H9 (cell line): ENCODE measurements around the gene ADCY1. TPM values are rescaled to one million over a fixed set of nuclear protein-coding genes. Genes with fewer than 3 reads are reported as not detected.

Experiments used
- DNase-seq: peaks from one replicate; pipeline ENCODE4 v3.0.0-alpha.2; 2017
- H2AFZ ChIP-seq: one replicate; pipeline ENCODE4 v1.6.1; 2013; ENCODE audit warnings: mild to moderate bottlenecking, low read length, control low read depth, moderate library complexity
- H2AK5ac ChIP-seq: 2 replicates; pipeline ENCODE4 v1.6.1; 2013; ENCODE audit warnings: low read length, control low read depth, mixed read lengths; ENCODE audit not compliant: insufficient read length
- H2BK120ac ChIP-seq: one replicate; pipeline ENCODE4 v1.6.1; 2013; ENCODE audit warnings: low read depth, mild to moderate bottlenecking, low read length, control low read depth, inconsistent platforms; ENCODE audit not compliant: poor library complexity, severe bottlenecking
- H2BK12ac ChIP-seq: 2 replicates; pipeline ENCODE4 v1.6.1; 2013; ENCODE audit warnings: low read length, control low read depth, mixed read lengths, low read depth; ENCODE audit not compliant: insufficient read length
- H2BK15ac ChIP-seq: 2 replicates; pipeline ENCODE4 v1.6.1; 2013; ENCODE audit warnings: low read depth, low read length, control low read depth
- H2BK20ac ChIP-seq: one replicate; pipeline ENCODE4 v1.6.1; 2013; ENCODE audit warnings: low read depth, mild to moderate bottlenecking, low read length, control low read depth, inconsistent platforms; ENCODE audit not compliant: poor library complexity, severe bottlenecking
- H2BK5ac ChIP-seq: 2 replicates; pipeline ENCODE4 v1.6.1; 2013; ENCODE audit warnings: low read length, control low read depth, mixed read lengths; ENCODE audit not compliant: insufficient read length
- H3K14ac ChIP-seq: 2 replicates; pipeline ENCODE4 v1.6.1; 2013; ENCODE audit warnings: low read length, control low read depth; ENCODE audit not compliant: insufficient read depth
- H3K18ac ChIP-seq: 2 replicates; pipeline ENCODE4 v1.6.1; 2013; ENCODE audit warnings: low read depth, mild to moderate bottlenecking, mixed read lengths, low read length, control low read depth; ENCODE audit not compliant: insufficient read length
- H3K23ac ChIP-seq: 2 replicates; pipeline ENCODE4 v1.6.1; 2013; ENCODE audit warnings: low read length, control low read depth, mixed read lengths, low read depth; ENCODE audit not compliant: insufficient read length
- H3K23me2 ChIP-seq: 2 replicates; pipeline ENCODE4 v1.6.1; 2013; ENCODE audit warnings: low read depth, mild to moderate bottlenecking, mixed read lengths, low read length, control low read depth; ENCODE audit not compliant: insufficient read length, poor library complexity, severe bottlenecking
- H3K27ac ChIP-seq: 2 replicates; pipeline ENCODE4 v1.5.1; 2013; ENCODE audit warnings: low read length, control low read depth, mixed read lengths, low read depth; ENCODE audit not compliant: insufficient read length
- H3K27me3 ChIP-seq: 2 replicates; pipeline ENCODE4 v1.6.1; 2013; ENCODE audit warnings: low read length, control low read depth, inconsistent platforms; ENCODE audit not compliant: insufficient read depth
- H3K4ac ChIP-seq: 2 replicates; pipeline ENCODE4 v1.6.1; 2013; ENCODE audit warnings: low read depth, mild to moderate bottlenecking, control low read depth, inconsistent platforms, low read length, moderate library complexity
- H3K4me1 ChIP-seq: 2 replicates; pipeline ENCODE4 v1.6.1; 2013; ENCODE audit warnings: low read length, control low read depth, inconsistent platforms; ENCODE audit not compliant: insufficient read depth
- H3K4me2 ChIP-seq: 2 replicates; pipeline ENCODE4 v1.6.1; 2013; ENCODE audit warnings: low read length, control low read depth, mixed read lengths; ENCODE audit not compliant: insufficient read length, insufficient read depth
- H3K56ac ChIP-seq: 2 replicates; pipeline ENCODE4 v1.6.1; 2013; ENCODE audit warnings: low read depth, mild to moderate bottlenecking, mixed read lengths, low read length, control low read depth; ENCODE audit not compliant: insufficient read length
- H3K79me1 ChIP-seq: 2 replicates; pipeline ENCODE4 v1.6.1; 2013; ENCODE audit warnings: low read depth, mild to moderate bottlenecking, moderate library complexity, low read length, control low read depth, inconsistent platforms; ENCODE audit not compliant: insufficient read depth, poor library complexity, severe bottlenecking
- H3K79me2 ChIP-seq: 2 replicates; pipeline ENCODE4 v1.6.1; 2013; ENCODE audit warnings: low read length, control low read depth, inconsistent platforms; ENCODE audit not compliant: insufficient read depth
- H3K9ac ChIP-seq: 2 replicates; pipeline ENCODE4 v1.6.1; 2013; ENCODE audit warnings: low read length, control low read depth, mixed read lengths; ENCODE audit not compliant: insufficient read length; ENCODE audit errors: extremely low read depth
- H3K9me3 ChIP-seq: one replicate; pipeline ENCODE4 v1.6.1; 2013; ENCODE audit warnings: low read depth, low read length, inconsistent platforms; ENCODE audit not compliant: control insufficient read depth
- H3T11ph ChIP-seq: one replicate; pipeline ENCODE4 v1.6.1; 2013; ENCODE audit warnings: mild to moderate bottlenecking, low read length, control low read depth, inconsistent platforms
- H4K20me1 ChIP-seq: one replicate; pipeline ENCODE4 v1.6.1; 2013; ENCODE audit not compliant: control insufficient read depth, insufficient read length, insufficient read depth
- H4K5ac ChIP-seq: 2 replicates; pipeline ENCODE4 v1.6.1; 2013; ENCODE audit warnings: low read depth, mild to moderate bottlenecking, mixed read lengths, low read length, control low read depth; ENCODE audit not compliant: insufficient read length
- H4K8ac ChIP-seq: replicated peaks from 2 replicates; pipeline ENCODE4 v1.6.1; 2013; ENCODE audit warnings: low read length, control low read depth, mixed read lengths, low read depth; ENCODE audit not compliant: insufficient read length
- H4K91ac ChIP-seq: 2 replicates; pipeline ENCODE4 v1.6.1; 2013; ENCODE audit warnings: low read depth, mild to moderate bottlenecking, moderate library complexity, mixed read lengths, low read length, control low read depth; ENCODE audit not compliant: insufficient read length
- H3K27ac Mint-ChIP-seq, 3 experiments: 2 replicates in 2 of 3; 3 replicates in 1 of 3; pipeline ENCODE4 v1.8.0; 2020 to 2021; ENCODE audit warnings: mixed read lengths in 3 of 3, mild to moderate bottlenecking in 1 of 3, moderate library complexity in 1 of 3
- H3K27me3 Mint-ChIP-seq: 2 replicates; pipeline ENCODE4 v1.8.0; 2021; ENCODE audit warnings: low read depth, mild to moderate bottlenecking, moderate library complexity, mixed read lengths
- H3K36me3 Mint-ChIP-seq, 3 experiments: 2 replicates in 2 of 3; 3 replicates in 1 of 3; pipeline ENCODE4 v1.8.0; 2020 to 2021; ENCODE audit warnings: low read depth in 3 of 3, mixed read lengths in 3 of 3; ENCODE audit not compliant: insufficient read depth in 1 of 3
- H3K4me1 Mint-ChIP-seq, 2 experiments: 2 replicates each; pipeline ENCODE4 v1.8.0; 2020; ENCODE audit warnings: mixed read lengths in 2 of 2
- H3K4me3 Mint-ChIP-seq, 2 experiments: 2 replicates in 1 of 2; 3 replicates in 1 of 2; pipeline ENCODE4 v1.8.0; 2020 to 2021; ENCODE audit warnings: mild to moderate bottlenecking in 2 of 2, mixed read lengths in 2 of 2, moderate library complexity in 1 of 2
- H3K9me3 Mint-ChIP-seq, 2 experiments: 2 replicates in 1 of 2; 3 replicates in 1 of 2; pipeline ENCODE4 v1.8.0; 2020; ENCODE audit warnings: mild to moderate bottlenecking in 2 of 2, mixed read lengths in 2 of 2, moderate library complexity in 1 of 2
- CTCF ChIP-seq: fragments of 200-600 bp; sonication (generic); conservative IDR thresholded peaks from 3 replicates; pipeline ENCODE4 v1.8.0; 2021; ENCODE audit warnings: antibody characterized with exemption, mild to moderate bottlenecking
- WGBS: extraction: QIAGEN DNeasy Blood & Tissue Kit; methylation state at CpG from one replicate; pipeline ENCODE4 v1.1.7; 2013; ENCODE audit warnings: missing lambda C conversion rate, low lambda C conversion rate, mixed read lengths; ENCODE audit not compliant: insufficient read length; ENCODE audit errors: extremely low coverage; 5-methylcytosine and 5-hydroxymethylcytosine counted together
- total RNA-seq: library from RNA; stranded (reverse); gene quantifications from 2 replicates; pipeline ENCODE4 v1.2.1, GENCODE V29; 2021

Gene ADCY1
- total RNA-seq, 1 experiment from 2014 or later = 21.6 TPM

DNA sequence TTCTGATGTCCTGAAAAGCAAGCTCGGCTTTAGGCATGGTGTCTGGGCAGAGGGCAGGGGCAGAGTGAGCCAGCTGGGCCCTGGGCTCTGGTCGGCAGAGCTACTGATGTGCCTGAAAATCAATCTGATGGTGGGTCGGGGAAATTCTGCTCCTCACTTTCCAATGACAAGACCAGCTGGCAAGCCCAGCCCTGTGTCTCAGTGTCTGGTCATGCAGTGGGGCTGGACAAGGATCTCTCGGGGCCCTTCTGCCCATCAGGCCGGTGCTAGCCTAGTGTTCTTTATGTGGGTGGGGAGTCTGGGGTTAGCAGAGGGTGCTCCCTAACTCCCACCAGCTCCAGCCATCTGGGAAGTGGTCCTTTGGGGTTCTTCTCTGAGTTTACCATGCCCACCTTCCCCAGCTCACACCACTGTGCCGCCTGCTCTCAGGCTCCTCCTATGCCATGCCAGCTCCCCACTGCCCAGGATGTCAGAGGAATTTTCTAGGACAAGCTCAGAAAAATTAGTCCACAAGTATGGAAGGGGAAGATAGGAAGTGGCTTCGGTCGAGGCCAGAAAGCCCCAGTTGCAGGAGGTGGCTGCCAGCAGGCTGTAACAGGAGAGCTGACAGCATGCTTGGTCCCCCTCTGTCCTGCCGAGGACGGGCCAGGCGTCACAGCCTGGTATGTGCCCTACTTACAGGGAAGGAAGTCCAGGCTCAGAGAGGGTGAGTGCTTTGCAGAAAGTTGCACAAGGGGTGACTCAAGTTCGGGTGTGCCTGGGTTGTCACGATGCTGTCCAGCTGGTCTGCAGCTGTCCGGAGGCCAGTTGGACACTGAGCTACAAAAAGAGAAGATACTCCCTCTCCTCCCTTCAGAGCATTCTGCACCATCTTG, 135.2 kb downstream of the ADCY1 start:
- H3K9ac ChIP-seq = no peak overlapping the region
- H2BK120ac ChIP-seq = no peak overlapping the region
- no peak overlapping the region for H2BK15ac ChIP-seq
- no peaks in the 10 kb centered on the region for H3K27me3 ChIP-seq
- Mint-ChIP-seq H3K9me3 (no peaks in the 10 kb centered on the region), H3K27ac (peak overlapping the region in 1 of 3 experiments; percentile 24; a peak in 1 of 7 replicates), H3K4me3 (no peak overlapping the region), H3K27me3 (no peaks in the 10 kb centered on the region), H3K36me3 (peaks cover 3 to 9% (median 7%) of the 10 kb centered on the region in 3 experiments; a peak in 4 of 7 replicates), H3K4me1 (peaks cover 4 to 13% of the 10 kb centered on the region in 2 experiments; a peak in 2 of 4 replicates)
- DNase-seq = peak; percentile 17
- H3K79me1 ChIP-seq = no peaks in the 10 kb centered on the region
- no peak overlapping the region for H3K56ac ChIP-seq
- H3K4ac ChIP-seq = no peak overlapping the region
- H3K23me2 ChIP-seq = no peaks in the 10 kb centered on the region
- H4K91ac ChIP-seq = no peak overlapping the region
- H2AFZ ChIP-seq = no peak overlapping the region
- H3K14ac ChIP-seq = no peak overlapping the region; the same call in 1 of the 2 replicates
- no peaks in the 10 kb centered on the region for H4K20me1 ChIP-seq
- no peaks in the 10 kb centered on the region for H3K79me2 ChIP-seq
- no peak overlapping the region for H2BK12ac ChIP-seq
- H3K4me1 ChIP-seq = no peaks in the 10 kb centered on the region
- H3K18ac ChIP-seq = no peak overlapping the region
- H3K23ac ChIP-seq = no peak overlapping the region
- TF ChIP-seq CTCF = no peak
- H4K8ac ChIP-seq = no peak overlapping the region
- H4K5ac ChIP-seq = no peak overlapping the region
- H2AK5ac ChIP-seq = no peak overlapping the region
- H2BK20ac ChIP-seq = no peak overlapping the region
- no peaks in the 10 kb centered on the region for H3K9me3 ChIP-seq
- H3T11ph ChIP-seq = no peak overlapping the region
- H3K4me2 ChIP-seq = no peak overlapping the region
- no peak overlapping the region for H3K27ac ChIP-seq
- no peak overlapping the region for H2BK5ac ChIP-seq
- WGBS = no CpG with 5 or more reads among the region's 14 CpGs
